HCT116 (cell line): ENCODE data around the gene ANGPTL5. TPM values are rescaled to one million over a fixed set of nuclear protein-coding genes. Genes with fewer than 3 reads are reported as not detected.

ENCODE experiments used
- ATAC-seq: fragments of 200-7000 bp; cut with Tn5 transposase; 2 replicates; pipeline ENCODE4 v1.9.1; 2020; ENCODE audit warnings: mild to moderate bottlenecking, moderate library complexity
- BruUV-seq: library from RNA; stranded (reverse); fragments of 400-500 nt; replicated peaks from 2 replicates; lab custom pipeline; 2021; lab: Mats Ljungman, UMichigan
- CTCF ChIA-PET: fragments of 300-600 bp; sonication (Branson Sonifier 250); formaldehyde crosslinking; loops from one replicate; lab custom pipeline; 2021; ENCODE audit warnings: antibody characterized with exemption; lab: Charles Lee
- POLR2A ChIA-PET: fragments of 300-600, 350-600 bp; sonication (Branson Sonifier 250); formaldehyde crosslinking; loops from one replicate; lab custom pipeline; 2021; ENCODE audit warnings: antibody characterized with exemption; lab: Charles Lee
- RAD21 ChIA-PET, 2 experiments: fragments of 300-600 bp; sonication (Branson Sonifier 250); formaldehyde crosslinking; loops; one replicate each; lab custom pipeline; 2023; ENCODE audit warnings: low total read pairs in 2 of 2; ENCODE audit not compliant: uncharacterized antibody in 2 of 2, unreplicated experiment in 2 of 2, low non-redundant PET in 1 of 2; lab: Charles Lee
- DNase-seq: peaks from one replicate; pipeline ENCODE4 v3.0.0-alpha.2; 2010; ENCODE audit warnings: low read depth, low spot score
- H2AFZ ChIP-seq: fragments of 200-600 bp; shearing (Covaris generic), sonication (generic); 2 replicates; pipeline ENCODE4 v1.6.1; 2017; ENCODE audit warnings: low read depth, mixed run types, mixed read lengths, antibody characterized with exemption, low read length; ENCODE audit not compliant: poor library complexity, severe bottlenecking
- H3K27ac ChIP-seq: 2 replicates; pipeline ENCODE4 v1.5.1; 2012; ENCODE audit warnings: low read depth, low read length
- H3K27me3 ChIP-seq: fragments of 200-600 bp; sonication (generic); 2 replicates; pipeline ENCODE4 v1.6.1; 2016; ENCODE audit warnings: mixed run types, low read length, mixed read lengths; ENCODE audit not compliant: insufficient read depth
- H3K36me3 ChIP-seq, 2 experiments: fragments of 200-500 bp in 1 of 2; fragments of 200-600 bp in 1 of 2; sonication (Bioruptor generic) in 1 of 2; sonication (generic) in 1 of 2; 2 replicates each; pipeline versions ENCODE4 v1.5.1 to v1.6.1; 2014 to 2016; ENCODE audit warnings: low read length in 2 of 2, inconsistent platforms in 1 of 2, mixed read lengths in 1 of 2, mixed run types in 1 of 2; ENCODE audit not compliant: insufficient read depth in 2 of 2, control insufficient read depth in 1 of 2
- H3K4me1 ChIP-seq, 2 experiments: fragments of 200-600 bp in 1 of 2; sonication (generic) in 1 of 2; 2 replicates each; pipeline versions ENCODE4 v1.5.1 to v1.6.1; 2012 to 2017; ENCODE audit warnings: low read length in 2 of 2, inconsistent platforms in 1 of 2, mild to moderate bottlenecking in 1 of 2, mixed read lengths in 1 of 2, mixed run types in 1 of 2, moderate library complexity in 1 of 2; ENCODE audit not compliant: insufficient read depth in 2 of 2, control insufficient read depth in 1 of 2
- H3K4me2 ChIP-seq: fragments of 200-600 bp; sonication (generic); 2 replicates; pipeline ENCODE4 v1.6.1; 2017; ENCODE audit warnings: mixed run types, low read length, mixed read lengths
- H3K4me3 ChIP-seq, 2 experiments: fragments of 200-600 bp in 1 of 2; sonication (generic) in 1 of 2; replicated peaks in 1 of 2; 2 replicates each; pipeline ENCODE4 v1.5.1; 2011 to 2016; ENCODE audit warnings: low read length in 2 of 2, control low read depth in 1 of 2, low read depth in 1 of 2, mild to moderate bottlenecking in 1 of 2, mixed read lengths in 1 of 2, mixed run types in 1 of 2
- H3K79me2 ChIP-seq: fragments of 200-600 bp; sonication (generic); 2 replicates; pipeline ENCODE4 v1.6.1; 2017; ENCODE audit warnings: mild to moderate bottlenecking, mixed run types, low read length, moderate library complexity, mixed read lengths; ENCODE audit not compliant: insufficient read depth
- H3K9ac ChIP-seq: fragments of 200-600 bp; sonication (generic); 2 replicates; pipeline ENCODE4 v1.6.1; 2016; ENCODE audit warnings: low read length, mixed read lengths
- H3K9me2 ChIP-seq: fragments of 200-600 bp; sonication (generic), shearing (Covaris generic); 2 replicates; pipeline ENCODE4 v1.6.1; 2017; ENCODE audit warnings: mixed run types, mild to moderate bottlenecking, moderate library complexity; ENCODE audit not compliant: insufficient read depth
- H3K9me3 ChIP-seq, 2 experiments: fragments of 200-500 bp in 1 of 2; fragments of 200-600 bp in 1 of 2; sonication (Bioruptor generic) in 1 of 2; sonication (generic) in 1 of 2; 2 replicates each; pipeline ENCODE4 v1.6.1; 2014 to 2017; ENCODE audit warnings: low read length in 2 of 2, mixed read lengths in 2 of 2, inconsistent platforms in 1 of 2, low read depth in 1 of 2, mild to moderate bottlenecking in 1 of 2, mixed run types in 1 of 2, moderate library complexity in 1 of 2; ENCODE audit not compliant: control insufficient read depth in 1 of 2, insufficient read depth in 1 of 2
- H4K20me1 ChIP-seq: fragments of 200-600 bp; sonication (generic), shearing (Covaris generic); 2 replicates; pipeline ENCODE4 v1.6.1; 2017; ENCODE audit warnings: mixed run types, mild to moderate bottlenecking, moderate library complexity; ENCODE audit not compliant: insufficient read depth
- CEBPB ChIP-seq: IDR thresholded peaks from 2 replicates; pipeline ENCODE4 v1.6.1; 2012; ENCODE audit warnings: low read depth
- FOSL1 ChIP-seq: IDR thresholded peaks from 2 replicates; pipeline ENCODE4 v1.6.1; 2012; ENCODE audit warnings: low read depth
- JUND ChIP-seq: IDR thresholded peaks from 2 replicates; pipeline ENCODE4 v1.6.1; 2012
- REST ChIP-seq: IDR thresholded peaks from 2 replicates; pipeline ENCODE4 v1.6.1; 2012; ENCODE audit warnings: low read depth
- SP1 ChIP-seq: IDR thresholded peaks from 2 replicates; pipeline ENCODE4 v1.6.1; 2012; ENCODE audit warnings: low read depth
- ZFX ChIP-seq: fragments of 450-650 bp; IDR thresholded peaks from 2 replicates; pipeline ENCODE4 v1.6.1; 2017
- intact Hi-C: fragments of 100-400 bp; cut with micrococcal nuclease; formaldehyde crosslinking; loops from 2 replicates; pipeline ENCODE4 v1.10.0; 2022
- total RNA-seq: library from RNA; stranded (reverse); gene quantifications from one replicate; pipeline ENCODE4 v1.2.1, GENCODE V29; 2021; ENCODE audit not compliant: unreplicated experiment
- TF ChIP-seq, protein P1 (sequence below): IDR thresholded peaks from 2 replicates; pipeline ENCODE4 v1.6.1; 2011; ENCODE audit warnings: mild to moderate bottlenecking, low read length, moderate library complexity; ENCODE audit not compliant: insufficient replicate concordance; ENCODE audit errors: extremely low read depth

ANGPTL5 gene
- total RNA-seq, 1 experiment from 2014 or later: not detected

GRCh38 chr11:101866619-101867491 is 49.5 kb downstream of the ANGPTL5 start:
- ATAC-seq: no peak
- H3K27ac ChIP-seq: no peak overlapping the region
- ChIA-PET POLR2A (interaction anchor here (0.8 kb wide), 1 partner anchor 141 kb away, joined by 3 read pairs; no protein-coding TSS in a partner anchor), CTCF (interaction anchor here (1.3 kb wide), 1 partner anchor 141 kb away, joined by 4 read pairs; no protein-coding TSS in a partner anchor)
- no TSS peak for BruUV-seq
- no peak overlapping the region for H2AFZ ChIP-seq
- H3K4me2 ChIP-seq: peak overlapping the region; percentile 24
- no peaks in the 10 kb centered on the region for H3K27me3 ChIP-seq
- H3K9me3 ChIP-seq: no peaks in the 10 kb centered on the region
- TF ChIP-seq ZFX (no peak), JUND (peak; percentile 39; the same call in 1 of the 2 replicates), CEBPB (peak; percentile 83), FOSL1 (peak; percentile 44), SP1 (peak; percentile 39; the same call in 1 of the 2 replicates), REST (no peak)
- TF ChIP-seq, protein P1, sequence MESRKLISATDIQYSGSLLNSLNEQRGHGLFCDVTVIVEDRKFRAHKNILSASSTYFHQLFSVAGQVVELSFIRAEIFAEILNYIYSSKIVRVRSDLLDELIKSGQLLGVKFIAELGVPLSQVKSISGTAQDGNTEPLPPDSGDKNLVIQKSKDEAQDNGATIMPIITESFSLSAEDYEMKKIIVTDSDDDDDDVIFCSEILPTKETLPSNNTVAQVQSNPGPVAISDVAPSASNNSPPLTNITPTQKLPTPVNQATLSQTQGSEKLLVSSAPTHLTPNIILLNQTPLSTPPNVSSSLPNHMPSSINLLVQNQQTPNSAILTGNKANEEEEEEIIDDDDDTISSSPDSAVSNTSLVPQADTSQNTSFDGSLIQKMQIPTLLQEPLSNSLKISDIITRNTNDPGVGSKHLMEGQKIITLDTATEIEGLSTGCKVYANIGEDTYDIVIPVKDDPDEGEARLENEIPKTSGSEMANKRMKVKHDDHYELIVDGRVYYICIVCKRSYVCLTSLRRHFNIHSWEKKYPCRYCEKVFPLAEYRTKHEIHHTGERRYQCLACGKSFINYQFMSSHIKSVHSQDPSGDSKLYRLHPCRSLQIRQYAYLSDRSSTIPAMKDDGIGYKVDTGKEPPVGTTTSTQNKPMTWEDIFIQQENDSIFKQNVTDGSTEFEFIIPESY: no peak
- TF ChIP-seq, all 23 proteins: peak for 4
- RAD21 ChIA-PET: no interaction called here
- no peaks in the 10 kb centered on the region for H3K79me2 ChIP-seq
- no peak overlapping the region for H3K4me3 ChIP-seq
- no peak overlapping the region for H3K9ac ChIP-seq
- no peaks in the 10 kb centered on the region for H4K20me1 ChIP-seq
- no peaks in the 10 kb centered on the region for H3K9me2 ChIP-seq
- H3K4me1 ChIP-seq: peaks cover 0 to 70% of the 10 kb centered on the region in 2 experiments; a peak in 2 of 4 replicates
- DNase-seq: no peak
- intact Hi-C loops: loop anchor here (10.0 kb wide), 1 partner anchor 478 kb away; the partner anchor contains the start of gene BIRC2
- no peaks in the 10 kb centered on the region for H3K36me3 ChIP-seq
